ENCODE data around the gene PRDM11. TPM values are rescaled to one million over a fixed set of nuclear protein-coding genes. Genes with fewer than 3 reads are reported as not detected.

The PRDM11 gene
- total RNA-seq, 2 donors from 2014 or later, result 10.4 to 15.2 TPM

DNA sequence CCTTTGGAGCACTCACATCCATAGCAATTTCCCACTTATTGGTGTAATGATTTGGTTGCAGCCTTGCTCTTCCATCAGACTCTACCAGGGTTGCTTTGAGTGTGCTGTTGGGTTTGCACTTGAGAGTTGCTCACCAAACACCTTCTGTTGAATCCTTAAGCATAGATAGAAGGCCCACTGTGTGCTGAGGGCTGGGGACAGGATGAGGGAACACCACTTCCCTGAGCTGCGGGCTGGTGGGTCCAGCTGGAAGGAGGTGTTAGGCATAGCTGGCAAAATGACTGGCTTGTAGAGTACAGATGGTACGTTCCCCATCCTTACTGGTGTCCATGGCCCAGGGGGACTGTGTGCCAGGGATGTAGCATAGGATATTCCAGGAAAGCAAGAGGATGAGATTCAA lies 3.9 kb downstream of the PRDM11 start:
- Histone ChIP-seq H3K4me3 (ENCODE audit: low read length) (no peak overlapping the region), H3K27me3 (ENCODE audit: control insufficient read depth, insufficient read depth, low read length, poor library complexity, severe bottlenecking) (peaks cover 2% of the 10 kb centered on the region), H3K27ac (ENCODE audit: low read depth, low read length) (no peak overlapping the region), H3K36me3 (ENCODE audit: control insufficient read depth, insufficient read depth, low read length) (no peaks in the 10 kb centered on the region), H3K9me3 (ENCODE audit: control insufficient read depth, low read length) (no peaks in the 10 kb centered on the region), H3K4me1 (ENCODE audit: control insufficient read depth, insufficient read depth, low read length) (no peaks in the 10 kb centered on the region), H3K9ac (ENCODE audit: extremely low read depth, low read length, poor library complexity, severe bottlenecking) (no peak overlapping the region)
- H3K36me3 Mint-ChIP-seq (ENCODE audit: low read depth), result peaks cover 7% of the 10 kb centered on the region
- TF ChIP-seq, protein P1, sequence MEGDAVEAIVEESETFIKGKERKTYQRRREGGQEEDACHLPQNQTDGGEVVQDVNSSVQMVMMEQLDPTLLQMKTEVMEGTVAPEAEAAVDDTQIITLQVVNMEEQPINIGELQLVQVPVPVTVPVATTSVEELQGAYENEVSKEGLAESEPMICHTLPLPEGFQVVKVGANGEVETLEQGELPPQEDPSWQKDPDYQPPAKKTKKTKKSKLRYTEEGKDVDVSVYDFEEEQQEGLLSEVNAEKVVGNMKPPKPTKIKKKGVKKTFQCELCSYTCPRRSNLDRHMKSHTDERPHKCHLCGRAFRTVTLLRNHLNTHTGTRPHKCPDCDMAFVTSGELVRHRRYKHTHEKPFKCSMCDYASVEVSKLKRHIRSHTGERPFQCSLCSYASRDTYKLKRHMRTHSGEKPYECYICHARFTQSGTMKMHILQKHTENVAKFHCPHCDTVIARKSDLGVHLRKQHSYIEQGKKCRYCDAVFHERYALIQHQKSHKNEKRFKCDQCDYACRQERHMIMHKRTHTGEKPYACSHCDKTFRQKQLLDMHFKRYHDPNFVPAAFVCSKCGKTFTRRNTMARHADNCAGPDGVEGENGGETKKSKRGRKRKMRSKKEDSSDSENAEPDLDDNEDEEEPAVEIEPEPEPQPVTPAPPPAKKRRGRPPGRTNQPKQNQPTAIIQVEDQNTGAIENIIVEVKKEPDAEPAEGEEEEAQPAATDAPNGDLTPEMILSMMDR (conservative IDR thresholded peaks at IDR 0.05), result no peak
- peaks cover 9% of the 10 kb centered on the region for H3K4me1 Mint-ChIP-seq
- 91% methylated on average over 2 of the region's 2 CpGs; no CpG with 5 or more reads in 1 of the 2 experiments for WGBS, 2 experiments (ENCODE audit: insufficient coverage in 1 of 2, insufficient read length in 1 of 2)
- peaks cover 2% of the 10 kb centered on the region for H3K9me3 Mint-ChIP-seq
- H3K4me3 Mint-ChIP-seq, result no peak overlapping the region
- no peak overlapping the region for H3K27ac Mint-ChIP-seq
- no peak for DNase-seq
- peaks cover 11% of the 10 kb centered on the region for H3K27me3 Mint-ChIP-seq (ENCODE audit: insufficient read depth)

DNA sequence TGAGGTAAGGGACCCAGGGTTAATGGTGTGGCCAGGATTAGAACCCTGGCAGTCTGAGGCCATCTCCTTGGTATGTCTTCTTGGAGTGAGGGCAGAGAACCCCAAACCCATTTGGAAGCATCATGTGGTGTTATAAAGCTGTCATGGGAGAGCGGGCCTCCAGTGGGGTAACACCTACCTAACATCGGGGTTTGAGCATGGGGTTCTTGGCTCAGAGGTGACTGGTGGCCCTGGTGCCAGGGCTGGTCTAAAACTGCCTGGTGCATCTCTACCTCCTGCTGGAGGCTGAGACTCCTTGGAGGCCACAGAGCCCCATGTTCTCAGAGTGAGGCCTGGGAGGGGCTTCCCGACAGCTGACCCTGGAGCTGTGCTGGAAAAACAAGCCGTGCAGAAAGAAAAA lies 4.5 kb downstream of the PRDM11 start:
- peaks cover 7% of the 10 kb centered on the region for H3K36me3 Mint-ChIP-seq (ENCODE audit: low read depth)
- no peak for DNase-seq
- H3K4me3 Mint-ChIP-seq, result no peak overlapping the region
- peaks cover 2% of the 10 kb centered on the region for H3K9me3 Mint-ChIP-seq
- Histone ChIP-seq H3K4me3 (ENCODE audit: low read length) (no peak overlapping the region), H3K9ac (ENCODE audit: extremely low read depth, low read length, poor library complexity, severe bottlenecking) (no peak overlapping the region), H3K27me3 (ENCODE audit: control insufficient read depth, insufficient read depth, low read length, poor library complexity, severe bottlenecking) (no peaks in the 10 kb centered on the region), H3K4me1 (ENCODE audit: control insufficient read depth, insufficient read depth, low read length) (no peaks in the 10 kb centered on the region), H3K27ac (ENCODE audit: low read depth, low read length) (no peak overlapping the region), H3K36me3 (ENCODE audit: control insufficient read depth, insufficient read depth, low read length) (no peaks in the 10 kb centered on the region), H3K9me3 (ENCODE audit: control insufficient read depth, low read length) (no peaks in the 10 kb centered on the region)
- TF ChIP-seq, protein P1 (conservative IDR thresholded peaks at IDR 0.05), result no peak
- no peak overlapping the region for H3K27ac Mint-ChIP-seq
- WGBS, 2 experiments (ENCODE audit: insufficient coverage in 1 of 2, insufficient read length in 1 of 2), result 95 to 100% methylated on average over 3 to 4 of the region's 4 CpGs
- peaks cover 5% of the 10 kb centered on the region for H3K4me1 Mint-ChIP-seq
- peaks cover 5% of the 10 kb centered on the region for H3K27me3 Mint-ChIP-seq (ENCODE audit: insufficient read depth)

DNA sequence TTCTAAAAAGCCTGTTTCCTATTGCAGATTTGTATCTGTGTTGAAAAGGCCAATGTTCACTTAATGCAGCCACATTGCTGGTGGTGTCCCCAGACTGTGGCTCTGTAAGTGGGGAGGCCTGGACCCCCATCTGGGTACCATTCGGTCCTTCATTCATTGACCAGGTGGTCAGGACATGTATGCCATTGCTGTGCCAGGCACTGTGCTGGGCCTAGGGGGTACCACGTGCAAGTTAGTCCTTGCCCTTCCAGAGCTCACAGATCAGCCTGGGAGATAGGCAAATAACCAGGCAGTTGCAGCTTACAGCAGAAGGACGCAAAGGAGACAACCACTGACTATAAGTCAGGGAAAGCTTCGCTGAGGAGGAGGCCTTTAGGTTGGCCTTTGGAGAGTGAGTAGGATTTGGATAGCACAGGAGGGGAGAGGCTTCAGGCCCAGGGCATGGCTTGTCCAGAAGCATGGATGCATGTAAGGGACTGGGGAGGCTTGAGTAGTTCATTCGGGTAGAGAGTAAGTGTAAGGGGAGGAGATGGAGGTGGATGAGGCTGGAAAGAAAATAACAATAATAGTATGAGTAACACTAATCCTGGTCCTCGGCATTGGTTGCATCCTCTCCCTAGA lies 5.0 kb downstream of the PRDM11 start:
- no peaks in the 10 kb centered on the region for H3K4me1 ChIP-seq (ENCODE audit: control insufficient read depth, insufficient read depth, low read length)
- H3K9me3 ChIP-seq (ENCODE audit: control insufficient read depth, low read length), result no peaks in the 10 kb centered on the region
- DNase-seq, result no peak
- H3K27ac ChIP-seq (ENCODE audit: low read depth, low read length), result no peak overlapping the region
- TF ChIP-seq, protein P1 (conservative IDR thresholded peaks at IDR 0.05), result no peak
- no peaks in the 10 kb centered on the region for H3K27me3 ChIP-seq (ENCODE audit: control insufficient read depth, insufficient read depth, low read length, poor library complexity, severe bottlenecking)
- 91 to 93% methylated on average over 5 to 6 of the region's 6 CpGs for WGBS, 2 experiments (ENCODE audit: insufficient coverage in 1 of 2, insufficient read length in 1 of 2)
- Mint-ChIP-seq H3K36me3 (ENCODE audit: low read depth) (peaks cover 7% of the 10 kb centered on the region), H3K4me3 (no peak overlapping the region), H3K27me3 (ENCODE audit: insufficient read depth) (peaks cover 4% of the 10 kb centered on the region), H3K9me3 (peaks cover 2% of the 10 kb centered on the region), H3K27ac (no peak overlapping the region), H3K4me1 (peaks cover 5% of the 10 kb centered on the region)
- no peak overlapping the region for H3K9ac ChIP-seq (ENCODE audit: extremely low read depth, low read length, poor library complexity, severe bottlenecking)
- no peak overlapping the region for H3K4me3 ChIP-seq (ENCODE audit: low read length)
- H3K36me3 ChIP-seq (ENCODE audit: control insufficient read depth, insufficient read depth, low read length), result no peaks in the 10 kb centered on the region

Measured in endodermal cell (in vitro differentiated cells).